RWPE1 (cell line): ENCODE results near the gene MRAP.

ENCODE experiments used
- CTCF ChIA-PET: fragments of 350-600 bp; sonication (Branson Sonifier 250); formaldehyde crosslinking; extraction: SDS; loops from one replicate; lab custom pipeline; 2021; lab: Yijun Ruan, JAX
- POLR2A ChIA-PET: fragments of 400-600 bp; formaldehyde crosslinking; extraction: SDS; loops from one replicate; lab custom pipeline; 2020; ENCODE audit warnings: antibody characterized with exemption; ENCODE audit not compliant: low non-redundant PET; lab: Yijun Ruan, JAX
- DNase-seq: peaks from one replicate; pipeline ENCODE4 v3.0.0; 2012; ENCODE audit warnings: low spot score
- H3K27ac ChIP-seq: fragments of 450-650 bp; 2 replicates; pipeline ENCODE4 v1.5.1; 2017
- CTCF ChIP-seq: fragments of 450-650 bp; conservative IDR thresholded peaks from 2 replicates; pipeline ENCODE4 v1.5.1; 2017; ENCODE audit warnings: low read depth, mild to moderate bottlenecking

Gene MRAP

GRCh38 chr21:32349333-32349944 lies 50.8 kb downstream of the MRAP start:
- no peak for TF ChIP-seq CTCF
- DNase-seq, result no peak
- POLR2A ChIA-PET, result no interaction called here
- no peak overlapping the region for H3K27ac ChIP-seq
- CTCF ChIA-PET, result interaction anchor here (0.9 kb wide), 1 partner anchor 40 kb away, joined by 3 read pairs; no protein-coding TSS in a partner anchor

GRCh38 chr21:32350211-32350980 lies 51.7 kb downstream of the MRAP start:
- no peak for TF ChIP-seq CTCF
- POLR2A ChIA-PET, result no interaction called here
- CTCF ChIA-PET, result interaction anchor here (0.9 kb wide), 1 partner anchor 39 kb away, joined by 3 read pairs; no protein-coding TSS in a partner anchor
- no peak for DNase-seq
- H3K27ac ChIP-seq, result no peak overlapping the region

GRCh38 chr21:32350981-32351380 lies 52.3 kb downstream of the MRAP start:
- ChIA-PET CTCF (no interaction called here), POLR2A (no interaction called here)
- no peak for DNase-seq
- H3K27ac ChIP-seq, result peak overlapping the region; percentile 48
- TF ChIP-seq CTCF, result no peak

- TF ChIP-seq CTCF, result no peak
- peak overlapping the region; percentile 48 for H3K27ac ChIP-seq
- CTCF ChIA-PET, result no interaction called here
- POLR2A ChIA-PET, result no interaction called here
- peak; percentile 34 for DNase-seq
Measured at GRCh38 chr21:32351428-32351827, 52.8 kb downstream of the MRAP start.

- no peak for DNase-seq
- ChIA-PET POLR2A (no interaction called here), CTCF (interaction anchor here (0.6 kb wide), 1 partner anchor 1153 kb away, joined by 4 read pairs; no protein-coding TSS in a partner anchor)
- 0 out of 2 replicates have a peak overlapping the region, but pooled peaks have one; percentile 3 for H3K27ac ChIP-seq
- no peak for TF ChIP-seq CTCF
Measured at GRCh38 chr21:32352526-32352925, 53.9 kb downstream of the MRAP start.

GRCh38 chr21:32353002-32353711 lies 54.5 kb downstream of the MRAP start:
- ChIA-PET POLR2A (no interaction called here), CTCF (interaction anchor here (0.6 kb wide), 1 partner anchor 491 kb away, joined by 5 read pairs; no protein-coding TSS in a partner anchor)
- no peak for TF ChIP-seq CTCF
- no peak for DNase-seq
- H3K27ac ChIP-seq, result 0 out of 2 replicates have a peak overlapping the region, but pooled peaks have one; percentile 3
